Hypothalamus (tissue), 51 donors: ENCODE measurements around the gene P2RY14.

Experiments
- DNase-seq, 51 donors: peaks; one replicate each; lab custom pipeline; 2025; lab: John Stamatoyannopoulos, UW

Gene P2RY14

DNA sequence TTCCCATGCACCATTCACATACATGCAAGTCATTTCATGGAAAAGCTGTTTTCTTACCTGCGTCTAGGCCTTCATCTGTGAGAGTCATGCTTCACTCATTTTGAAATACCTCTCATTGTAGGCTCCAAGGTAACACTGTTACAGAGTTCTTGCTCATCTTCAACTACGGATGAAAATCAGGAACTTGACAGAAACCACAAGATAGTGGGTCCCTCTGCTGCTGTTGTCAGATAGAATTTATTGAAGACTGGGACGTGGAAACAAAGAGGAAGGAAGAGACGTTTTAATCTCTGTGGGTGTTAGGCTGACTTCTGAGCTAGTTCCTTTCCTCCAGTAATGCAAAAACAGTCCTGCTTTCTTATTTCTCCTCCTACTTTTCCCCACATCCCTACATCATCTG is at the start of gene P2RY14:
TSS of gene P2RY14 (minus strand) at position 313 of the 400 bp plus-strand sequence. CDS start 64,226 bp downstream, outside the sequence.
- DNase-seq, result no peak

DNA sequence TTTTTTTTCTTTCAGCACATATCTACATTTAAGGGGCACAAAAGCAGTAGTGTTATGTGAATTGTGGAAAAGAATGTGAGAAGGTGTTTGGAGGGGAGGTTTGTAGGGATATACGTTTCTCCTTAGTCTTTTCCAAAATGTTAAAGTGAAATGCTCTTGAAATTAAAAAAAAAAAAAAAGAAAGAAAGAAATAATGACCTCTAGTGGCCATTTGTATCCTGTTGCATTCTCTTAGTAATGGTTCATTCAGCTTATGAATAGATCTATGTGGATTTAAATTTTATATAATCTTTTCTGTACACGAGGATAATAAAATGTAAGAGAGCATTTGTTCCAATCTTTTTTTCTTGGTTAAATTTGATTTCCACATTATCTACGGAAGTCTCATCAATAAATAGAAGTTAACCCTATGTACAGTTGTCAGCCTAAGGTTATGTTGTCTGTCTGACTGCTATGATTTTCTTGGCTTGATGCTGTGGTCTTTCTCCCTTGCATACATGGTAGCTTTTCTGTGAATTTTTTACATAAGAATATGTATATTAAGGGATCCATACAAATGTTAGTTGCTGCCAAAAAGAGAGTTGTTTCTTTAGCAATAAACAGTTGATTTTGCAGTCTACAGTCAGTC is 49.3 kb upstream of the P2RY14 start:
- DNase-seq, result no peak

GRCh38 chr3:151322511-151322910 is 44.2 kb upstream of the P2RY14 start:
- no peak for DNase-seq

GRCh38 chr3:151321526-151321925 is 43.2 kb upstream of the P2RY14 start:
- DNase-seq, result no peak

- no peak for DNase-seq
These were observed 41.8 kb upstream of the P2RY14 start for GRCh38 chr3:151320131-151320530.

DNA sequence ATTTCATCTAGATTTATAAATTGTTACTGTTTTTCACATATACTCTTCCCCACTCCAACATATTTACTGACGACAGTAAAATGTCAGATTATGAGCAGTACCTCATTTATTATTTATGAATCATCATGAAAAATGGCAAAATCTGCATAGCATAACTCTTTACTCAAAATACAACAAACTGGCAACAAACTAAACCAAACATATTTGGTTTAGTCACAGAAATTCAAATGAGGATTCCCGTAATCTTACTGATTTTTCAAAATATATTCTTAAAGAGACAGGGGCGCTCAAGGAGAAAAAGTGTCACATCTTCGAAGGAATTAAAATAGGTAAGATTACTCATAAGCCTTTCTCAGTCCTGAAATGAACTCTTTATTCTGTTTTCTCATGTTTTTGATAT is 41.3 kb upstream of the P2RY14 start:
- DNase-seq, result no peak

DNA sequence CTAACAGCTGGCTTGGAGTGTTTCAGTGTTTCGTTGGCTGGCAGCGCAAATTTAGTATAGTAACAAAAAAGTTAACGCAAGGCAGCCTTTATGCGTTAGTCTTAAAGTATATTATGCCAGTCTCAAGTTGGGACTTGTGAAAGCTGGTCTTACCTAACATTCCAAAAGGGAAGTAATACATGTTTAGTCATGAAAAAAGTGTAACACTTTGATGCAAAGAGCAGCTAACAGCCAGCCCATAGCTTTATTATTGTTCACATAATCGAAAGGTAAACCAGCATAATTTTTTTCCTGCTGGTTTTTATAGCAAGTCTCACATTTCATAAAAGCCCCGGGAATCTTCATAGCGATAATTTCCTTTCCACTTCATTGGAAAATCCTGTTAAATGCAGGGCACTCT is 40.6 kb upstream of the P2RY14 start:
- no peak for DNase-seq

DNA sequence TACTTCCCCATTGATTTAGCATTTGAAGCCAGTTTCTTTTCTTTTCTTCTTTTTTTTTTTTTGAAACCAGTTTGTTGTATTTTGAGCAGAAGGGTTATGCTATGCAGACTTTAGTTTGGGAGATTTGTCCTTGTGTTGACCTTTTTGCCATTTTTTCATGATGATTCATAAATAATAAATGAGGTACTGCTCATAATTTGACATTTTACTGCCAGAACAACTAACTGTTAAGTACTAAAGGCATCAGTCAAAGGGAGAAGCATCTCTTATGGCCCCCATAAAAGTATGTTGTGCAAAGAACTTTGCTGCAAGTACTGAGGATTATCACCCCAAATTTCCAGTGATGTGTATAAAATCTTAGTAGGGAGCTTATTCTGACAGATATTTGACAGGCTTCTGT is 40.0 kb upstream of the P2RY14 start:
- no peak for DNase-seq

- peak in 1 of 51 donors; percentile 24 for DNase-seq
These were observed 38.1 kb upstream of the P2RY14 start, which contains the start of gene GPR87 for GRCh38 chr3:151316267-151316991. GPR87 (minus strand) TSS chr3:151316820; CDS start chr3:151300100, 16,720 bp downstream.

DNA sequence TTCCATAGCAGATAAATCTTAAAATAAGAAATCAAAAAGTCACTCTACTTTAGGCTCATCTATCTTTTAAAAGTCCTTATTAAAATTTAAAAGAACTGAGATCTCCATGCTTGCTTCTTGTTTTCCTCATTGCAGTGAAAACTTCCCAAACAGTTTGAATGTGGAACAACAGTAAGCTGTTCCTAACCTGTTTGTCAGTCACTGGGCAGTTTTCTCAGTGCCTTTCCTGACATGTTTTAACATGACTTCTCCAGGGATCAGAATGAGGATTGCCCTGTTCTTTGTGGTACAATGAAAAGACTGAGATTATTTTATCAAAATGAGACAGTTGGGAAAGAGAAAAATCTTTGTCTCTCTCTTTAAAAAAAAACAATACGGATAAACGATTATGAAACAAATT is 37.5 kb upstream of the P2RY14 start:
- no peak for DNase-seq

DNA sequence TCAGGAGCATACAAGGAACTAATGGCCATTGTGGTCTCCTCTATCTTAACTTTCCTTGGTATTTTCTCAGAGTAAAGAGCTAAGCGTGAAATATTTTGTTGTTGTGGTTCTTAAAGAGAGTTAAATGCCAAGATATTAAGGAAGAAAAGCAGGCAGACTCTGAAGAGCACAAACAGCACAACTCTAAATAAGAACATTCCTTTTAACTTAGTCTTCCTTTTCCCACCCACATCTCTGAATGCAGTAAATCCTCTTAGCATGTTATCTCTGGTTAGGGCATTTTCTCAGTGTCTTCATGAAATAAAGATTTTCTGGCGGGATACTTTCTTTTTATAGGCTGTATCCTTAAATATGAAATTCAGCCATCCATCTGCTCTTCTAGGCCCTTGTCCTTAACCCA is 36.8 kb upstream of the P2RY14 start:
- no peak for DNase-seq

GRCh38 chr3:151314593-151314992 is 36.3 kb upstream of the P2RY14 start:
- no peak for DNase-seq

GRCh38 chr3:151314137-151314536 is 35.8 kb upstream of the P2RY14 start:
- DNase-seq, result no peak

- no peak for DNase-seq
These were observed 34.6 kb upstream of the P2RY14 start for GRCh38 chr3:151312972-151313371.

GRCh38 chr3:151309566-151309965 is 31.2 kb upstream of the P2RY14 start:
- no peak for DNase-seq

DNA sequence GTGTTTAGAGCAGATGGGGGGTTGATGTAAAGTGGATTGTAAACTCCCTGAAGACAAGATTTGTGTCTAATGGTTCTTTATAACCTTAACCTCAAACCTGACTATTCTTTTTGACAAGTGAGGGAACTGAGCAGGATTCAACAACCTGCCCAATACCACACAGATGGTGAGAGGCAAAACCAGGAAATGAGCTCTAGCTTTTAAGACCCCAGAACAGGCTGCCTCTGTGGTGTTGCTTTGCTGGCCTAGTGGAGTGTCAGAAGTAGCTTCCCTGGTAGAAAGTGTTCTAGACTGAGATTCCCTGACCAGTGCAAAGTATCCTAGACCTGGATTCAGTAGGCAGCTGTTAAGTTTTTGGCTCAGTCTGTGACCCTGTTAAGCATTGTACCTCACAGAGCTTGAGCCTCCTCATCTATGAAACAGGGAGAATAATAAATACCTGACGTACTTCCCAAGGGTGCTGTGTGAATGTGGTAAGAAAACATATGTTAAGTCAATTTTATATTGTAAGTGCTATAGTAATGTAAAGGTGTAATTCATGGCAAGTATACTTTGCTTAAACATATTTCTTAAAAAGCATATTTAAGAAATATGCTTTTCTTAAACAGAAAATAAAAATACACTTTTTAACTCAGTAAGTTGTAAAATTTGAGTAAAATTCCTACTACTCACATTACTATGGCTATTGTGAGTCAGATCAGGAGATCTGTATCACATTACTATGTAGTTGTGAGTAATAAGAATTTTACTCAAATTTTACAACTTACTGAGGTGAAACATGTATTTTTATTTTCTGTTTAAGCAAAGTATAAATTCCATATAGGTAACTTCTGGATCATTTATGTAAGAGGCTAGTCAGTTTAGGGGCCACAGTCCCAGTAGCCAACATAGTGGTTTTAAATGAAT is 29.5 kb upstream of the P2RY14 start:
- DNase-seq, result no peak

- DNase-seq, result no peak
These were observed 28.8 kb upstream of the P2RY14 start for GRCh38 chr3:151307131-151307530.

DNA sequence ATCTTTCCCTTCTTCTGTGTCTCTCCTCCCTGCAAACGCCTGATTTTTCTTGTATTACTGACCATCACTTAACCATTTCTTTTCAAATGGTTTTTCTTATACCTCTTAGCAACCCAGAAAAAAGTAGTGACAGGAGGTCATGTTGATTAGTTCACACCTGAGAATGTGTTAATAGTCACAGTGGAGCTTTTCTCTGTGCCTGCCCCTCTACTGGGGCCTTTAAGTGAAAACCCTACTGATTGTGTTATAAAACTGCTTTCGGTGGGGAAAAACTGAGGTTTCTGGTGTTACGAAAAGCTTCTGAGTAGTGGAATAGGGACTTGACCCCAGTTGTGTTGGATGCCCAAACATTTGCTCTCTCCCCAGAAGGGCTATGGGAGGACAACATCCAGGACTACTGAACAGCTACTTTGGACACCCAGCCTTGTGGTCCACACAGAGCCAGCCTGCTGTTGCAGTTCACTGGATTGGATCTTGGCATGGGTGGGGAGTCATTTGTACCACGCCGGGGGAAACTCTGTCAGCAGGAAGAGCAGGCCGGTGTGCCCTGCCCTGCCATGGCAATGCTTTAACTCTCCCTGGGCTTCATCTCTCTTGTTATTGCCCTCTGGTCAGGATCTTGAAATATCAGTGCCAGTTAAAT is 27.9 kb upstream of the P2RY14 start:
- DNase-seq, result no peak

DNA sequence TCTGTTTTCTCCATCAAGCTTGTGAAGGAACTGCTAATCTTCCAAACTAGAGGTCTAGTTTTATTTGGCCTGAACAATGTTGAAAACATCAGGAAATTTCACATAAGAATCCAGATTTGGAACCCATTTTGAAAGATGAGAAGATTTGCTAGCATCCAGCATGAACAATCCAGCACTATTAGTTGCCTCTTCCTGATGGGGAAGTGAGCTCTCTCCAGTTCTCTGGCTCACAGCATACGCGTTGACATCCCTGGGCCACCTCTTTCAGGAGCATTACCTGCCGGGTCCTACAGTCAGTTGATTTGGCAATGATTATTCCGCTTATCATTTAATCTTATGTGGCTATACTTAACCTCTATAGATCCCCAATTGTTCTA is 27.4 kb upstream of the P2RY14 start:
- no peak for DNase-seq

DNA sequence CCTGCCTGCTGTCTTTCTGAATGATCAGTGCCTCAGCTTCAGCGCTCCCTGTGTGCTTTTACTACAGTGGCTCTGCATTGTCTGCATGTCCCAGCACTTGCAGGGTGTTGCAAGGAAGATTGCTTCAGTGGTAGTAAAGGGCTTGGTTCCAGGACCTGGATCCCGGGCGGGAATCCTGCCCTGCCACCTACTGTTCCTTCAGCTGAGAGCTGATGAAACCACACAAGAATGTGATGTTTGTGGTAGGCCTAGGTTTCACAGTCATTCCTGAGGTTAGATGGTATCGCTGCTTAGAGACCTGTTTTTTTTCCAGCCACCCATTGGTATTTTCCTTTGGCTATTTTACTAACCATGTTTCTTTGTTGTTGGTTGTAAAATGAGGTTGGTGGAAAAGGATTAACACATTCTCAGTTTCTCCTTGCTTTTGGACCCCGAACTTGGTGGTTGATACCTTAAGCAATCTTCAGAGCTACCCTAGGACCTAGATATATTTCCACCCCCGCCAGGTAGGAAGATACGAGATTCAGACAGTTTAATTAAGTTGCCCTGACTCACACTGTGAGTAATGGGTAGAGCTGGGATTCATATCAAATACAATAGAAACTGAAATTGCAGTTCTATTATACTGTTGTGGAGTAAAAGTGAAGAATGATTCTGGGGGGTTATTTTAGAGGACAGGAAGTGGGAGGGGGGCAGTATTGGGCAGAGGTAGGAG is 26.9 kb upstream of the P2RY14 start:
- DNase-seq, result peak in 11 of 51 donors; percentile 7 to 62 (median 18)
